KMS-11 (cell line): ENCODE results near the gene DACH2.

Experiments
- H2AFZ ChIP-seq: fragments of 200-600 bp; sonication (generic); 2 replicates; pipeline ENCODE4 v1.6.1; 2016; ENCODE audit warnings: antibody characterized with exemption, mixed run types, low read depth
- H3K27ac ChIP-seq: fragments of 200-600 bp; sonication (generic); 2 replicates; pipeline ENCODE4 v1.6.1; 2016; ENCODE audit warnings: mild to moderate bottlenecking, mixed run types
- H3K27me3 ChIP-seq: fragments of 200-600 bp; sonication (generic); 2 replicates; pipeline ENCODE4 v1.6.1; 2017; ENCODE audit warnings: mild to moderate bottlenecking, low read depth, mixed run types, moderate library complexity; ENCODE audit not compliant: insufficient read depth
- H3K36me3 ChIP-seq: fragments of 200-600 bp; sonication (generic); 2 replicates; pipeline ENCODE4 v1.6.1; 2017; ENCODE audit warnings: mild to moderate bottlenecking, mixed run types; ENCODE audit not compliant: insufficient read depth
- H3K4me1 ChIP-seq: fragments of 200-600 bp; sonication (generic); 2 replicates; pipeline ENCODE4 v1.6.1; 2016; ENCODE audit warnings: mild to moderate bottlenecking, low read depth, mixed run types; ENCODE audit not compliant: poor library complexity, severe bottlenecking
- H3K4me2 ChIP-seq: fragments of 200-600 bp; sonication (generic); 2 replicates; pipeline ENCODE4 v1.7.0; 2016; ENCODE audit warnings: mild to moderate bottlenecking, mixed run types
- H3K4me3 ChIP-seq: fragments of 200-600 bp; sonication (generic); IDR thresholded peaks from 2 replicates; pipeline ENCODE4 v1.6.1; 2017; ENCODE audit warnings: low read depth, low read length, mixed read lengths; ENCODE audit not compliant: insufficient read depth
- H3K79me2 ChIP-seq: fragments of 200-600 bp; sonication (generic); 2 replicates; pipeline ENCODE4 v1.6.1; 2016; ENCODE audit warnings: low read depth, mixed run types; ENCODE audit not compliant: insufficient read depth
- H3K9ac ChIP-seq: fragments of 200-600 bp; sonication (generic); 2 replicates; pipeline ENCODE4 v1.6.1; 2016; ENCODE audit warnings: mild to moderate bottlenecking, mixed run types
- H4K20me1 ChIP-seq: fragments of 200-600 bp; sonication (generic); 2 replicates; pipeline ENCODE4 v1.6.1; 2016; ENCODE audit warnings: mild to moderate bottlenecking, mixed run types; ENCODE audit not compliant: insufficient read depth
- CTCF ChIP-seq: fragments of 200-600 bp; sonication (generic); conservative IDR thresholded peaks from 2 replicates; pipeline ENCODE4 v1.6.1; 2017; ENCODE audit warnings: low read depth, mild to moderate bottlenecking, antibody characterized with exemption, low read length, moderate library complexity, mixed read lengths

The DACH2 gene

DNA sequence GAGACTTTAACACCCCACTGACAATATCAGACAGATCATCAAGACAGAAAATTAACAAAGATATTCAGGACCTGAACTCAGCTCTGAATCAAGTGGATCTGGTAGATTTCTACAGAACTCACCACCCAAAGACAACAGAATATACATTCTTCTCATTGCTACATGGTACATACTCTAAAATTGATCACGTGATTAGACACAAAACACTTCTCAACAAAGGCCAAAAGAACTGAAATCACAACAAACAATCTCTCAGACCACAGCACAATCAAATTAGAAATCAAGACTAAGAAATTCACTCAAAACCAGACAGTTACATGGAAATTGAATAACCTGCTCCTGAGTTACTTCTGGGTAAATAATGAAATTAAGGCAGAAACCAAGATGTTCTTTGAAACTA lies 49.6 kb downstream of the DACH2 start:
- Histone ChIP-seq H2AFZ (no peak overlapping the region), H3K9ac (no peak overlapping the region), H3K27me3 (no peaks in the 10 kb centered on the region), H4K20me1 (no peaks in the 10 kb centered on the region), H3K79me2 (no peaks in the 10 kb centered on the region), H3K27ac (no peak overlapping the region), H3K4me3 (no peak overlapping the region), H3K4me2 (no peak overlapping the region), H3K36me3 (no peaks in the 10 kb centered on the region), H3K4me1 (no peaks in the 10 kb centered on the region)
- no peak for TF ChIP-seq CTCF

- no peak overlapping the region for H3K27ac ChIP-seq
- H3K36me3 ChIP-seq = no peaks in the 10 kb centered on the region
- no peak overlapping the region for H3K4me3 ChIP-seq
- H3K9ac ChIP-seq = no peak overlapping the region
- H3K4me1 ChIP-seq = no peaks in the 10 kb centered on the region
- no peak overlapping the region for H3K4me2 ChIP-seq
- H4K20me1 ChIP-seq = no peaks in the 10 kb centered on the region
- no peak for TF ChIP-seq CTCF
- no peak overlapping the region for H2AFZ ChIP-seq
- H3K27me3 ChIP-seq = no peaks in the 10 kb centered on the region
- no peaks in the 10 kb centered on the region for H3K79me2 ChIP-seq
Observed at GRCh38 chrX:86210772-86211171, 62.5 kb downstream of the DACH2 start.

DNA sequence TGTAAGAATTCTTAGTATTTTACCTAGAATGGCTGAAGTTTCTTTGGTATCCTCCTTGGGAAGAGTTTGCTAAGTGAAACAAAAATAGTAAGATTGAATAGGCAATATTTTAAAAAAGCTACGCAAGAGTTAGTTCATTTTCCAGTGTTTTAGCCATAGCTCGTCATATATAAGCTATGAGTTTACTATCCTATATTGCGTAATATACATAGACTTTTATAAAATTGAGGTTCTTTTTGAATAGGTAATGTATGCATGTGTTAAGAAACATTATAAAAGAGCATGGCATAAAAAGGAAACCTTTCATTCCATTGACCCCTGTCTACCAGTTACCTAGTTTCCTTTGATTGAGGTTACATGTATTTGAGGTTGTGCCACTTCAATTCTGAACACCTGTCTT lies 67.0 kb downstream of the DACH2 start:
- no peak overlapping the region for H3K4me3 ChIP-seq
- no peaks in the 10 kb centered on the region for H3K36me3 ChIP-seq
- TF ChIP-seq CTCF = no peak
- H4K20me1 ChIP-seq = no peaks in the 10 kb centered on the region
- H3K79me2 ChIP-seq = no peaks in the 10 kb centered on the region
- no peak overlapping the region for H3K27ac ChIP-seq
- H3K9ac ChIP-seq = no peak overlapping the region
- H3K4me2 ChIP-seq = no peak overlapping the region
- H3K27me3 ChIP-seq = no peaks in the 10 kb centered on the region
- no peaks in the 10 kb centered on the region for H3K4me1 ChIP-seq
- no peak overlapping the region for H2AFZ ChIP-seq

DNA sequence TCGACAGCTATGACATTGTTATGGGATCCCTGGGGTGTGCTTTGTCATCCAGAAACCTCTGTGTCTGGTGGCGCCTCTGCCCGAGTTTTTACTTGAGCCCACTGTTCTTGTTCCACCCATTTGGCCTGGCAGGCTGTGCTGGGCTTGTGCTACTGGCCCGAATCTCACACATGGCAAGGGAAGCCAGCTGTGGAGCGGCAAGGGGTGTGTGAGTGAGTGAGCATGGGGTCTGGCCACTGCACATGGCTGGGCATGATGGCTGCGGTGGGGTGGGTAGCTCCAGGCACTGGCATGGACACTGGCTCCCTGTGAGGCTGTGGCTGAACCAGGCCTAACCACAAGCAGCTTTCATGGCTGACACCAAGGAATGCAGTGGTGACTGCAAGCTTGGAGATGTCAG lies 89.2 kb downstream of the DACH2 start:
- Histone ChIP-seq H3K27ac (no peak overlapping the region), H3K9ac (no peak overlapping the region), H3K79me2 (no peaks in the 10 kb centered on the region), H3K4me2 (no peak overlapping the region), H3K4me3 (no peak overlapping the region), H2AFZ (no peak overlapping the region), H3K36me3 (no peaks in the 10 kb centered on the region), H4K20me1 (no peaks in the 10 kb centered on the region), H3K4me1 (no peaks in the 10 kb centered on the region), H3K27me3 (no peaks in the 10 kb centered on the region)
- TF ChIP-seq CTCF = no peak

DNA sequence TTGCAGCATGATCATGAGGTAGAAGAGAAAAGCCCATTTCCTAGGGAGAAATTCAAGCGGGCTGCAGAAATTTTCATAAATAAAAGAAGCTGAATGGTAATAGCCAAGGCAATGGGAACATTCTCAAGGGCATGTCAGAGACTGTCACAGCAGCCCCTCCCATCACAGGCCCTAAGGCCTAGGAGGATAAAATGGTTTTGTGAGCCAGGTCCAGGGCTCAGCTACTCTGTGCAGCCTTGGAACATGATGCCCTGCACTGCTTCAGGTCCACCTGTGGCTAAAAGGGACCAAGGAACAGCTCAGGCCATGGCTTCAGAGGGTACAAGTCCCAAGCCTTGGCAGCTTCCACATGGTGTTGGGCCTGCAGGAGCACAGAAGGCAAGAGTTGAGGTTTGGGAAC lies 93.3 kb downstream of the DACH2 start:
- Histone ChIP-seq H3K79me2 (no peaks in the 10 kb centered on the region), H3K4me1 (no peaks in the 10 kb centered on the region), H3K9ac (no peak overlapping the region), H2AFZ (no peak overlapping the region), H3K4me3 (no peak overlapping the region), H3K36me3 (no peaks in the 10 kb centered on the region), H3K27me3 (no peaks in the 10 kb centered on the region), H3K4me2 (no peak overlapping the region), H3K27ac (no peak overlapping the region), H4K20me1 (no peaks in the 10 kb centered on the region)
- TF ChIP-seq CTCF = no peak
